GM21619 (cell line): ENCODE data around the gene ALPI.
"Not testable (repeated sequence)": the region's sequence is repeated elsewhere in the genome, so short reads cannot be mapped to it uniquely, and the experiment has no call there.

Source experiments
- ATAC-seq: cut with Tn5 transposase; IDR thresholded peaks from one replicate; pipeline ENCODE4 v1.9.1; 2021; ENCODE audit not compliant: unreplicated experiment

ALPI gene

GRCh38 chr2:232441147-232441651 is 14.8 kb upstream of the ALPI start:
- ATAC-seq: no peak

DNA sequence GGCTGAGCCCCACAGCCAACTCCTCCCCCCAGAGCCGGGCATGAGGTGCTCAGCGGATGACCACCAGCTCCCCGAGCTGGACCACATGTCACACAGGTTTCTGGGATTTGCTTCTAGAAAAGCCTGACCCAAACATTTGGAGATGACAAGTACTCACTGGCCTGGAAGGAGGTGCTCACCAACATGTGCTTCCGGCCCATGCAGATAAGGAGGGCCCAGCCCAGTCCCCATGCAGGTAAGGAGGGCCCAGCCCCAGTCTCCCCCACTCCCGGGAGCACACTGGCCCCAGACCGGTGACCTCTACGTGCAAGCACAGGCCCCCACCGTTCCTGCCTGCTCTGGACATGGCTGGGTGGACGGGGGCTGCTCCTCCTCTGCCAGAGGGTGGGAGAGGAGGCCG is 14.0 kb upstream of the ALPI start:
- not testable (repeated sequence) for ATAC-seq

GRCh38 chr2:232442431-232442830 is 13.5 kb upstream of the ALPI start:
- not testable (repeated sequence) for ATAC-seq

GRCh38 chr2:232443047-232443446 is 12.9 kb upstream of the ALPI start:
- not testable (repeated sequence) for ATAC-seq

- not testable (repeated sequence) for ATAC-seq
These were observed 12.1 kb upstream of the ALPI start for GRCh38 chr2:232443669-232444408.

- ATAC-seq: no peak
These were observed 11.4 kb upstream of the ALPI start for GRCh38 chr2:232444409-232445148.

DNA sequence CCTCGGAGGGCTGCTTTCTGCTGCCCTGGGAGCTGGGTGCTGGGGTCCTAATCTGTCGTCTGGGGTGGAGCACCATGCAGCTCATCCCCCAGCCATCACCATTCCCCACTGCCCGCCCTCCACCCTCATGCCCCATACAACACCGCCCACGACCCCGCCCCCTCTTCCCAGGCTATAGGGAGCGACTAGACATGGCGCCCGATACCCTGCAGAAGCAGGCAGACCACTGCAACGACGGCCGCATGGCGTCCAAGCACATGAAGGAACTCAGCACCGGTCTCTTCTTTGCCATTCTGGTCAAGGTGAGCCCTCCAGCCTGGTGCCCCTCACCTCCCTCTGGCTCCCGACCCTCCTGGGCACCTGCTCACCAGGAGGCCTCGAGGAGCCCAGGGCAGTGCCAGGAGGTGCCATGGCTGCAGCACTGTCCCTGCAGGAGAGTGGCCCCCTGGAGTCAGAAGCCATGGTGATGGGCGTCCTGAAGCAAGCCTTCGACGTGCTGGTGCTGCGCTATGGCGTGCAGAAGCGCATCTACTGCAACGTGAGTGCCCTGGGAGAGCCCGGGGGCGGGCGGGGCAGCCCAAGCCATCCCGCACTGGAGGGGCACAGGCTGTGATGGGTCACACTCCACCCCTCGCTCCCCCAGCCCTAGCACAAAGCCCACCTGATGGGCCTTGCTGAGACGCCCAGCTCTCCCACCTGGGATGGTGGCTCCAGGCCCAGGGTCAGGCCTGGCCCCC is 10.6 kb upstream of the ALPI start:
- ATAC-seq: not testable (repeated sequence)

DNA sequence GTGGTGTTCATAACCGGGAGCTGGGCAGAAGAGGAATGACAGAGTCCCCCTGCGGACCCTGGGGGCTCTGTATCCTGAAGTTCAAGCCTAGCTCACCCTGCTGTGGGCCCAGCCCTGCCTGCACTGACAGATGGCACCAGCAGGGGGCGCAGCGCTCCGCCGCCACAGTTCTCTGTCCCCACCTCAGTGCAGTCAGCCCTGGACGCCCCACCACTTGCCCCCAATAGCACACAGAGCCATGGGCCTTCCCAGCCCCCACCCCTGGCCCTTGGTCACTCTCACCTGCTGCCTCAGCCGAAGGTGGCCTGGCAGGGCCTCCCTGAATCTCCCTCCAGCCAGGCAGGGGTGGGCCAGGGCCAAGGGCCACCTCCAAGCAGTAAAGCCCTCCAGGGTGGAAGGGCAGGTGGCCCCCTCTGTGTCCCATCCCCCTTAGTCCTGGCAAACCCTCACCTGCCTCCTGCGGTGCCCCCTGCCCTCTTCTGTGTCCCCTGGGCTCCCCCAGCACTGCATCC is 9.6 kb upstream of the ALPI start:
- not testable (repeated sequence) for ATAC-seq

DNA sequence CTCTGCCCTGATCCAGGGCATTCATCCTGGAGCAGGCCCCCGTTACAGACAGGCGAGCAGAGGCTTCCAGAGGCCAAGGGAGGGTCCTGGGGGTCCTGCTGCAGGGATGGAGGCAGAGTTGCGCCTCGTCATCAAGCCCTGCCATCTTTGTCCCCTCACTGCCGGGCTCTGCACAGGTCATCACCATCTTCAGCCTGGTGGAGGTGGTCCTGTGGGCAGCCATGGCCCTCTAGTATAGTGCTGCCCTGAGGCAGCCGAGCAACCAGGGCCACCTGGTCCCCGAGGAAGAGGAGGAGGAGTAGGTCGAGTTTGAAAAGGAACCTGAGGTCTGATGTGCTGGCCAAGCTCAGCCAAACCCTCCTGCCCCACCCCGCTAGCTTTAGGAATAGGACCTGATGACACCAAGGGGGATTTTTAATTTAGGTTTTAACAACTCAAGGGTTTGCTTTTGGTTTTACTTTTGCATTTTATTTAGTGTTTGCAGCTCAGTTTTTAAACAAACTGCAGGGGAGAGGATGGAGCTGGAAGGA is 8.8 kb upstream of the ALPI start:
- ATAC-seq: no peak

GRCh38 chr2:232447638-232448303 is 8.2 kb upstream of the ALPI start:
- no peak for ATAC-seq

DNA sequence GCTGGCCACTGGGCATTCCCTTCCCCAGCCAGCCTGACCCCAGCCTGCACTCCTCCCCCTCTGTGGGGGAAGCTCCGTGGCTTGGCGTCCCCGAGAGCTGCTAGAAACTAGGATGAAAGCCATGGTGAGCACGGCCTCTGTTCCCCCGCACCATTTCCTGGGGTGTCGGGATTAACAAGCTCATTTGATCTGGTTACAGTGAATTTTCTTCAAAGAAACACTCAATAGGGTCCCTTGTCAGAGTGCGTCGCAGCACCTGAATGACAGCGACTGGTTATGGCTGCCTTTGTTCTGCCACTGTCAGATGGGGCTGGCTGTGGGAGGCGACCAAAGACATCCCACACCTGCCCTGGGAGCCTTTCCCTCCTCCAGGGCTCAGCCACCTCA is 7.7 kb upstream of the ALPI start:
- ATAC-seq: no peak

DNA sequence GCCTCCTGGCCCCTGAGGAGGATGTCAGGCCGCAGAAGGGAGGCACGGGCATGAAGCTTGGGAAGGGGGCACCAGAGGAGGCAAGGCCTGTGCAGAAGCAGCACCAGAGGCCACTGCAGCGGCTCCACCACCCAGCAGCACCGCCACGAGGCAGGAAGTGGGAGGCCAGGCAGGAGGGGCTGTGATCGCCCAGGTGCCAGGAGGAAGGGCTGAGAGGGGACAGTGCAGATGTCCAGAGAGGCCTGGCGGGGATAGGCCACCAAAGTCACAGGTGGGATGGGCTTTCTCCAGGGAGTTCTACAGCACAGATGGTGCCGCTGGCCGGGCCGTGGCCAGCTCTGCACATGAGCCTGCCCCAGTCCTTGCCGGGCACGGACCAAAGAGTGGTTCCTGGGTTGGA is 6.0 kb upstream of the ALPI start:
- no peak for ATAC-seq

DNA sequence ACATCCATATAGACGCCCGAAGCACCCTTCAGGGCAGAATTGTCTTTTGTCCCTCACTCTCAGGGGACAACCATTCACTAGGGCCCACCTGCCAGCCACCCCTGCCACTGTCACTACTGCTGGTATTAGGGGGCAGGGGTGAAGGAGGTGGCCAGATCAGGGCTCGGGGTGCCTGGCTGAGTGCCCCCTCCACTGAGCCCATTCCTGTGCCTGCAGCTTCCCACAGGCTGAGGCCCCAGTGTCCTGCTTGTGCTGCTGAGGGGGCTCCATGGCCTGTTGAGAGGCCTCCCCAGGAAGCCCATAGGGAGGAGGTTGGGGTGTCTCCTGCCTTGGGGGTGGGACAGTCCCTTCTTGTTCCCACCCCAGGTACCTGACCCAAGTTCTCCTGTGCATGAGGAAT is 4.3 kb upstream of the ALPI start:
- not testable (repeated sequence) for ATAC-seq

DNA sequence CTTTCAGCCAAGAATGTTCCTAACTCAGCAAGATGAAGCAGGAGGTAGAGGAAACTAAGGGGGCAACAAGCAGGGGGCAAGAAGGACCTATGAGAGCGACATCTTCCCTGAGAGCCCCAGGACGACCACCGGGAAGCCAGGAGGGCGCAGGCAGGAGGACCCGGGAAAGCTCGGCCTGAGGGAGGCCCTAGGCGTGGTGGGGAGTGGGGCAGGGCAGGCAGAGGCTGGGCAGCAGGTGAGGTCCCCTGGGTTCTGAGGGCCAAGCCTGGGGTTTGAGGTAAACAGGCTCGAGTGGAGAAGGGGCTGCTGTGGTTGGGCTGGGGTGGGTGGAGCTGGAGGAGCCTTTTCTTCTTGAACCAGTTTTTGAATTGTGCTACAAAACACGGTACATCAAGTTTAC is 1.3 kb upstream of the ALPI start:
- no peak for ATAC-seq

DNA sequence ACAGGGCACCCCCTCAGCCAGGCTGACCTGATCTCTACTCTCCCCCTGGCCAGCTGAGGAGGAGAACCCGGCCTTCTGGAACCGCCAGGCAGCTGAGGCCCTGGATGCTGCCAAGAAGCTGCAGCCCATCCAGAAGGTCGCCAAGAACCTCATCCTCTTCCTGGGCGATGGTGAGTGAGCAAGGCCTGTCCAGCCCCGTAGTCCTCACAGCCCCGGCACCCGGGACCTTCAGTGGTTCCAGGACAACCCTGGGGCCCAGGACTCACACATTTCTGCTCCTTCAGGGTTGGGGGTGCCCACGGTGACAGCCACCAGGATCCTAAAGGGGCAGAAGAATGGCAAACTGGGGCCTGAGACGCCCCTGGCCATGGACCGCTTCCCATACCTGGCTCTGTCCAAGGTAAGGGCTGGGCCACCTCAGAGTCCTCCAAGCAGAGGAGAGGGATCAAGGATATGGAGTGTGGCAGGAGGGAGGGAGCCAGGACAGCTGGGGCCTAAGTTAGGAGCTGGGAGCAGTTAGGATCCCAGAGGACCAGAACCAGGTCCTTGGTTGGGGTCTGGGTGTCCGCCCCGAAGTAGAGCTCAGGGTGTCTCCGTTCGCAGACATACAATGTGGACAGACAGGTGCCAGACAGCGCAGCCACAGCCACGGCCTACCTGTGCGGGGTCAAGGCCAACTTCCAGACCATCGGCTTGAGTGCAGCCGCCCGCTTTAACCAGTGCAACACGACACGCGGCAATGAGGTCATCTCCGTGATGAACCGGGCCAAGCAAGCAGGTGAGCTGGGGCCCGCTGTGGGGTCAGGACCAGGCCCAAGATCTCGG is 555 bp downstream of the ALPI start:
- no peak for ATAC-seq

GRCh38 chr2:232457121-232458011 is 1.4 kb downstream of the ALPI start:
- ATAC-seq: no peak

DNA sequence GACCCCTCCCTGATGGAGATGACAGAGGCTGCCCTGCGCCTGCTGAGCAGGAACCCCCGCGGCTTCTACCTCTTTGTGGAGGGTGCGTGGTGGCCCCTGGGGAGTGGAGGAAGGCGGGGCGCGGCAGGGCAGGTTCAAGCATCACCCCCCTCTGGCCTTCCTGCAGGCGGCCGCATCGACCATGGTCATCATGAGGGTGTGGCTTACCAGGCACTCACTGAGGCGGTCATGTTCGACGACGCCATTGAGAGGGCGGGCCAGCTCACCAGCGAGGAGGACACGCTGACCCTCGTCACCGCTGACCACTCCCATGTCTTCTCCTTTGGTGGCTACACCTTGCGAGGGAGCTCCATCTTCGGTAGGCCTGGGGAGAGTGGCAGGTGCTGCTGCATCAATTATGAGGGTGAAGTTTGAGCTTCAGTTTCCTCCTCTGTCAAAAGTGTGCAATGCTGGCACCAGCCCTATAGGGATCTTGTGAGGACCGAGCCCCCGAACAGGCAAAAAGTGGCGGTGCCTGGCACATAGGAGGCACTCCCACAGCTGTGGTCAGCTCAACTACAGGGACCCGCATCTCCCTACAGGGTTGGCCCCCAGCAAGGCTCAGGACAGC is 2.2 kb downstream of the ALPI start:
- no peak for ATAC-seq

DNA sequence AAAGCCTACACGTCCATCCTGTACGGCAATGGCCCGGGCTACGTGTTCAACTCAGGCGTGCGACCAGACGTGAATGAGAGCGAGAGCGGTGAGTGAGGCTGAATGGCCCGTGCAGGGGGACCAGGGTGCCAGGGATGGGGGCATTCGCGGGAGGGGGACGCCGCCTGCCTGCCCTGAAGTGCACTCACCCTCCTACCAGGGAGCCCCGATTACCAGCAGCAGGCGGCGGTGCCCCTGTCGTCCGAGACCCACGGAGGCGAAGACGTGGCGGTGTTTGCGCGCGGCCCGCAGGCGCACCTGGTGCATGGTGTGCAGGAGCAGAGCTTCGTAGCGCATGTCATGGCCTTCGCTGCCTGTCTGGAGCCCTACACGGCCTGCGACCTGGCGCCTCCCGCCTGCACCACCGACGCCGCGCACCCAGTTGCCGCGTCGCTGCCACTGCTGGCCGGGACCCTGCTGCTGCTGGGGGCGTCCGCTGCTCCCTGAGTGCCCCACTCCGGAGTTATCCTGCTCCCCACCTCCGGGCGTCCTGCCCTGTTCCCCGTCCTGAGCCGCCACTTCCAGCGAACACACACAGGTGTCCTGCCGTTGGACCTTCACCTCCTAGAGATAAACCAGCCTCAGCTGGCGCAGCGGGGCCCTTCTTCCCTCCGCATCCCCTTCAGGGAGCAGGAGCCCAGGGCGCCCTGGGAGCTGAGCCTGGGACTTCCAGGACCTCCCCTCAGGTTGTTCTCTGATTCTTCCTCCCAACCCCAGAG is 2.9 kb downstream of the ALPI start:
- no peak for ATAC-seq
